Lower lobe of right lung (tissue), 2 donors: Measurements from ENCODE around the gene PTPRM. TPM values are rescaled to one million over a fixed set of nuclear protein-coding genes. Genes with fewer than 3 reads are reported as not detected.
"Not testable (repeated sequence)": the region's sequence is repeated elsewhere in the genome, so short reads cannot be mapped to it uniquely, and the experiment has no call there.

Experiments
- ATAC-seq, 2 donors: fragments of 200-7000 bp; cut with Tn5 transposase; one replicate each; pipeline ENCODE4 v1.9.1; 2020 to 2022; ENCODE audit warnings: mild to moderate bottlenecking in 2 of 2, moderate library complexity in 2 of 2
- DNase-seq: peaks from one replicate; pipeline ENCODE4 v3.0.0-alpha.2; 2020
- H3K27ac ChIP-seq: fragments of 200-600 bp; one replicate; pipeline ENCODE4 v1.8.0; 2022
- H3K27me3 ChIP-seq: fragments of 200-600 bp; one replicate; pipeline ENCODE4 v1.8.0; 2022; ENCODE audit warnings: low read depth
- H3K36me3 ChIP-seq: fragments of 200-600 bp; one replicate; pipeline ENCODE4 v1.8.0; 2022; ENCODE audit warnings: mild to moderate bottlenecking
- H3K4me1 ChIP-seq: fragments of 200-600 bp; one replicate; pipeline ENCODE4 v1.8.0; 2022
- H3K4me3 ChIP-seq: fragments of 200-600 bp; one replicate; pipeline ENCODE4 v1.8.0; 2022; ENCODE audit warnings: mild to moderate bottlenecking
- H3K9me3 ChIP-seq: fragments of 200-600 bp; one replicate; pipeline ENCODE4 v1.8.0; 2022
- CTCF ChIP-seq: fragments of 200-600 bp; IDR thresholded peaks from one replicate; pipeline ENCODE4 v1.8.0; 2022; ENCODE audit warnings: antibody characterized with exemption, mild to moderate bottlenecking
- intact Hi-C: fragments of 100-400 bp; cut with DNase I; formaldehyde crosslinking; loops from one replicate; pipeline ENCODE4 v1.11.0; 2022
- total RNA-seq: library from RNA; stranded (reverse); fragmentation: NEBNext Ultra II Directional; extraction: Animal tissue kit (Norgen Biotek cat#: 25700); gene quantifications from one replicate; pipeline ENCODE4 v1.2.1, GENCODE V29; 2021
- donor health status: DM: no; HTN: yes; CAD: no; lungs with severe emphysema.

Gene PTPRM
- total RNA-seq, 1 donor from 2014 or later = 85.2 TPM

GRCh38 chr18:8052237-8052701, 485.2 kb downstream of the PTPRM start:
- no peaks in the 10 kb centered on the region for H3K36me3 ChIP-seq
- ATAC-seq (peak; percentile 49 to 63), DNase-seq (no peak)
- H3K4me1 ChIP-seq = peaks cover 8% of the 10 kb centered on the region
- H3K4me3 ChIP-seq = no peak overlapping the region
- no peak overlapping the region for H3K27ac ChIP-seq
- no peaks in the 10 kb centered on the region for H3K9me3 ChIP-seq
- no peak for TF ChIP-seq CTCF
- intact Hi-C loops = no loop called here
- no peaks in the 10 kb centered on the region for H3K27me3 ChIP-seq

- DNase-seq = no peak
- no peak for TF ChIP-seq CTCF
- Histone ChIP-seq H3K4me3 (no peak overlapping the region), H3K9me3 (no peaks in the 10 kb centered on the region), H3K27ac (no peak overlapping the region), H3K27me3 (no peaks in the 10 kb centered on the region), H3K36me3 (no peaks in the 10 kb centered on the region), H3K4me1 (no peaks in the 10 kb centered on the region)
- intact Hi-C loops = no loop called here
- ATAC-seq = no peak
Observed at GRCh38 chr18:8056723-8057122, 489.6 kb downstream of the PTPRM start.

GRCh38 chr18:8063152-8063551, 496.0 kb downstream of the PTPRM start:
- H3K36me3 ChIP-seq, ATAC-seq, intact Hi-C loops, H3K4me1 ChIP-seq, DNase-seq, H3K27ac ChIP-seq, H3K9me3 ChIP-seq, H3K27me3 ChIP-seq: not testable (repeated sequence)
- peak overlapping the region; percentile 27 for H3K4me3 ChIP-seq

GRCh38 chr18:8063733-8064132, 496.6 kb downstream of the PTPRM start:
- intact Hi-C loops = no loop called here
- TF ChIP-seq CTCF = no peak
- ATAC-seq = peak; percentile 50 to 67

GRCh38 chr18:8065284-8065683, 498.2 kb downstream of the PTPRM start:
- Histone ChIP-seq H3K27me3 (no peaks in the 10 kb centered on the region), H3K4me1 (no peaks in the 10 kb centered on the region), H3K9me3 (no peaks in the 10 kb centered on the region), H3K4me3 (no peak overlapping the region), H3K27ac (no peak overlapping the region), H3K36me3 (peaks cover 6% of the 10 kb centered on the region)
- intact Hi-C loops = no loop called here
- TF ChIP-seq CTCF = no peak
- ATAC-seq = no peak
- no peak for DNase-seq

More at GRCh38 chr18:8063733-8064132, 496.6 kb downstream of the PTPRM start:
- Histone ChIP-seq H3K9me3 (no peaks in the 10 kb centered on the region), H3K4me1 (no peaks in the 10 kb centered on the region), H3K27ac (no peak overlapping the region), H3K4me3 (no peak overlapping the region), H3K27me3 (no peaks in the 10 kb centered on the region), H3K36me3 (no peaks in the 10 kb centered on the region)
- DNase-seq = no peak

- H3K36me3 ChIP-seq = peaks cover 6% of the 10 kb centered on the region
- ATAC-seq = no peak
Observed at GRCh38 chr18:8065773-8066172, 498.7 kb downstream of the PTPRM start.

More at GRCh38 chr18:8065773-8066172, 498.7 kb downstream of the PTPRM start:
- Histone ChIP-seq H3K4me1 (no peaks in the 10 kb centered on the region), H3K4me3 (no peak overlapping the region), H3K27me3 (no peaks in the 10 kb centered on the region), H3K9me3 (no peaks in the 10 kb centered on the region), H3K27ac (no peak overlapping the region)
- no peak for DNase-seq
- intact Hi-C loops = no loop called here
- TF ChIP-seq CTCF = no peak
